Tibial artery (tissue), 4 donors: ENCODE results near the gene MATK.

Source experiments
- DNase-seq, 2 donors: peaks; one replicate each; pipeline ENCODE4 v3.0.0-alpha.2; 2019
- H3K27ac ChIP-seq, 2 donors: fragments of 200-600 bp; sonication (generic) in 1 of 2; 1 replicate in 1 of 2; 2 replicates in 1 of 2; pipeline ENCODE4 v1.5.1; 2018 to 2019; ENCODE audit warnings: mild to moderate bottlenecking in 1 of 2
- H3K27me3 ChIP-seq, 2 donors: fragments of 200-600 bp; sonication (generic) in 1 of 2; one replicate each; pipeline versions ENCODE4 v1.5.1 to v1.6.0; 2016 to 2019
- H3K36me3 ChIP-seq, 3 donors: fragments of 200-600 bp; sonication (generic) in 2 of 3; one replicate each; pipeline ENCODE4 v1.5.1; 2016 to 2019; ENCODE audit warnings: mild to moderate bottlenecking in 2 of 3
- H3K4me1 ChIP-seq, 4 donors: fragments of 200-600 bp; sonication (generic) in 2 of 4; 1 replicate in 3 of 4; 2 replicates in 1 of 4; pipeline ENCODE4 v1.5.1; 2016 to 2019
- H3K4me3 ChIP-seq, 2 donors: fragments of 200-600 bp; sonication (generic) in 1 of 2; 1 replicate in 1 of 2; 2 replicates in 1 of 2; pipeline ENCODE4 v1.5.1; 2018 to 2019; ENCODE audit warnings: mild to moderate bottlenecking in 2 of 2
- H3K9me3 ChIP-seq, 3 donors: fragments of 200-600 bp; sonication (generic) in 1 of 3; one replicate each; pipeline ENCODE4 v1.5.1; 2016 to 2019
- intact Hi-C: fragments of 100-400 bp; cut with DNase I; formaldehyde crosslinking; loops from one replicate; pipeline ENCODE4 v1.15.0; 2023; ENCODE audit warnings: low total_unique reads
- TF ChIP-seq, protein P1 (sequence below), 2 experiments: fragments of 200-600 bp in 1 of 2; fragments of 450-650 bp in 1 of 2; IDR thresholded peaks; one replicate each; pipeline ENCODE4 v1.5.1; 2017 to 2019; ENCODE audit warnings: antibody characterized with exemption in 2 of 2, mild to moderate bottlenecking in 1 of 2, moderate library complexity in 1 of 2

MATK gene

DNA sequence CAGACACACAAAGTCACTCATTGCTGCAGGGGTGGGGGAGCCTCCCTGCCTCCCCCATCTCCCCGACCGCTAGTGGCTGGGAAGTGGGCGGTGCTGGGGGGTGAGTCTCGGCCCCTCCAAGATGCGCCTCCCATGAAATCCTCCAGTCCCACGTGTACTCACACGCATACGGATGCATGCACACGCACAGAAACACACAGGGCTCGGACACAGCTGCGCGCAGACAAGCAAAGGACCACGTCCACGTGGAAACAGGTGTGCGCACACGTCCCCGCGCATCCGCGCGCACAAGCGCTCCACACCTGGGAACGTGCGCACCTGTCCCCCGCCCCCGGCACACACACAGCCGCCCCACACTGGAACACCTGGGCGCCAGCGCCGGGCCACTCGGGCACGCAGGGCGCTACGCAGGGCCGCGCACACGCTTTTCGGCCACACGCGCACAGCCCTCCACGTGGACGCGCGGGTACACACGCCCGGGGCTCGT lies 687 bp downstream of the MATK start:
- no peak for DNase-seq
- intact Hi-C loops = no loop called here
- H3K27me3 ChIP-seq = peaks cover 0 to 62% of the 10 kb centered on the region in 2 donors
- H3K4me1 ChIP-seq = peaks cover 0 to 13% (median 0%) of the 10 kb centered on the region in 4 donors
- H3K4me3 ChIP-seq = no peak overlapping the region
- peaks cover 0 to 24% (median 24%) of the 10 kb centered on the region in 3 donors for H3K9me3 ChIP-seq
- H3K27ac ChIP-seq = no peak overlapping the region
- no peaks in the 10 kb centered on the region for H3K36me3 ChIP-seq
- TF ChIP-seq, protein P1, sequence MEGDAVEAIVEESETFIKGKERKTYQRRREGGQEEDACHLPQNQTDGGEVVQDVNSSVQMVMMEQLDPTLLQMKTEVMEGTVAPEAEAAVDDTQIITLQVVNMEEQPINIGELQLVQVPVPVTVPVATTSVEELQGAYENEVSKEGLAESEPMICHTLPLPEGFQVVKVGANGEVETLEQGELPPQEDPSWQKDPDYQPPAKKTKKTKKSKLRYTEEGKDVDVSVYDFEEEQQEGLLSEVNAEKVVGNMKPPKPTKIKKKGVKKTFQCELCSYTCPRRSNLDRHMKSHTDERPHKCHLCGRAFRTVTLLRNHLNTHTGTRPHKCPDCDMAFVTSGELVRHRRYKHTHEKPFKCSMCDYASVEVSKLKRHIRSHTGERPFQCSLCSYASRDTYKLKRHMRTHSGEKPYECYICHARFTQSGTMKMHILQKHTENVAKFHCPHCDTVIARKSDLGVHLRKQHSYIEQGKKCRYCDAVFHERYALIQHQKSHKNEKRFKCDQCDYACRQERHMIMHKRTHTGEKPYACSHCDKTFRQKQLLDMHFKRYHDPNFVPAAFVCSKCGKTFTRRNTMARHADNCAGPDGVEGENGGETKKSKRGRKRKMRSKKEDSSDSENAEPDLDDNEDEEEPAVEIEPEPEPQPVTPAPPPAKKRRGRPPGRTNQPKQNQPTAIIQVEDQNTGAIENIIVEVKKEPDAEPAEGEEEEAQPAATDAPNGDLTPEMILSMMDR (IDR thresholded peaks at IDR 0.05) = no peak

DNA sequence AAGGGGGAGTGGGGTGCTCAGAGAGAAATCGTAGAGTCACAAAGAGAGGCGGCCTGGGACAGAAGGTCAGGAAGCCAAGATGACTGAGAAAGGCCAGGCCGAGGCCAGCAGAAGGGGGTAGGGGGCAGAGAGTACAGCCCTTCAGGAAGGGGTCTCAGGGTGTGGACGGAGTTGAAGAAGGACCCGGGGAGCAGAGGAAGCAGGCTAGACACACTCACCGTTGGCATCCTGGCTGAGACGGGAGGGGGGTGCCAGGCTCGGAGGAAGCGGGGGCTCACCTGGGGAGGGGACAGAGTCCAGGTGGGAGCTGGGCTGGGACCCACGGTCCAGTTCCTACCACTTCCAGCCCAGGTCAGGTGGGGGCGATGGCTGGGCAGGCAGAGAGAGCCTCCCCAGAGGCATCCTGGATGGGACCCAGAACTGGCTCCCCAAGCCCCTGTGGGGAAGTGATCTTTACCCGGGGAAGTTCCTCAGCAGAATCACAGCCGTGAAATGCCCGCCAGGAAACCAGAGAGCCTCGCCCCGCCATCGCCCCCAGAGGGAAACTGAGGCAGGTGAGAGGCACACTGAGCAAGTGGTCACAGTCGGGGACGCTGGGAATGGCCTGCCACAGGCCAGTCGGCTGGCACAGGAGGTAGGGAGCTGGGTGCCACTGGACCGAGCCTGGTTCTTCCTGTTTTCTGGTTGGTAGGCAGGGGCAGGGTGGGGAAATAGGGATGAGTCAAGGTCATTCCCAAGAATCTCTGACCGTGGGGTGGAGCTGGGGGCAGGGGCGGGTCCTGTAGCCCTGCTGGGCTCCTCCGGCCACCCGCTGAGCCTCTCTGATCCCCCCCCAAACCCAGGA lies 1.4 kb downstream of the MATK start:
- H3K4me1 ChIP-seq = peaks cover 0 to 13% (median 0%) of the 10 kb centered on the region in 4 donors
- DNase-seq = no peak
- peaks cover 0 to 27% (median 24%) of the 10 kb centered on the region in 3 donors for H3K9me3 ChIP-seq
- peaks cover 0 to 57% of the 10 kb centered on the region in 2 donors for H3K27me3 ChIP-seq
- no peaks in the 10 kb centered on the region for H3K36me3 ChIP-seq
- TF ChIP-seq, protein P1 (IDR thresholded peaks at IDR 0.05) = no peak
- no peak overlapping the region for H3K4me3 ChIP-seq
- H3K27ac ChIP-seq = no peak overlapping the region
- intact Hi-C loops = no loop called here

DNA sequence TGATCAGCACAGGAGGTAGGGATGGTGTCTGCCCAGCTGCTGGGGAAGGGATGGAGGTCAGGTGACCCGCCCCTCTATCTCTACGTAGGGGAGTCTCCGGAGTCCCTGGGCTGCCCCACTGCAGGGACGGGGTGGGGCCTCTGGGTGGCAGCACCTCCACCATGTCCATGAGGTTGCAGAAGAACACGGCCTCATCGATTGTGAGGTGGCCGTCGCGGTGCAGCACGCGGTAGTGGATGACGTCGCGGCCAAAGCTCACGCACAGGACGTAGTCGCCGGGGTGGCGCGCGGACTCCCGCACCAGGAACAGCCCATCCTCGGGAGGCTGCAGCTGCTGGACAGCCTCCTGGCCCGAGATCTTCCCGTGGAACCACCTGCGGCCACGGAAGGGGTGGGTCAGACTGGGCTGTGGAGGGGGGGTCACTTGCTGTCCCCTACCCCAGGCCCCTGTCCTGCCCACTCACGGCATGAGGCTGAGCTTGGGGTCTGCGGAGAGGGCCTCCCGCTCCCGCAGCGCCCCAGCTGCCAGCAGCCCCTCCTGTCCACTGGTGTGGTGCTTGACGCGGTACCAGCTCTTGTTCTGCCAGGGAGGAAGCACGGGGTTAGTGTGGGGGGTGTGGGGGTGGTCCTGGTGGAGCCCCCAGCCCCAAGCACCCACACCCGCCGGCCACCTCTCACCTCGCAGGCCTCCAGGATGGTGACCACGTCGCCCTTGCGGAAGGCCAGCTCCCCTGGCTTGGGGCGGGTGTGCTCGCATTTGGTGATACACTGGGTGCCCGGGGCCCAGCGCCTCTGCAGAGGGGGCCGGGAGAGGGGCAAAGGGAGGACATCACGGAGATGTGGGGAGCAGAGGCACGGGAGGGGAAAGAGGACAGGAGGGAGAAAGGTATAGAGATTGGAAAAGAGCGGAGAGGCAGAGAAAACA lies 2.3 kb downstream of the MATK start:
- DNase-seq = no peak
- H3K4me3 ChIP-seq = no peak overlapping the region
- intact Hi-C loops = no loop called here
- H3K27ac ChIP-seq = no peak overlapping the region
- H3K36me3 ChIP-seq = no peaks in the 10 kb centered on the region
- peaks cover 0 to 62% of the 10 kb centered on the region in 2 donors for H3K27me3 ChIP-seq
- TF ChIP-seq, protein P1 (IDR thresholded peaks at IDR 0.05) = no peak
- H3K9me3 ChIP-seq = peaks cover 0 to 27% (median 24%) of the 10 kb centered on the region in 3 donors
- peaks cover 0 to 13% (median 0%) of the 10 kb centered on the region in 4 donors for H3K4me1 ChIP-seq

DNA sequence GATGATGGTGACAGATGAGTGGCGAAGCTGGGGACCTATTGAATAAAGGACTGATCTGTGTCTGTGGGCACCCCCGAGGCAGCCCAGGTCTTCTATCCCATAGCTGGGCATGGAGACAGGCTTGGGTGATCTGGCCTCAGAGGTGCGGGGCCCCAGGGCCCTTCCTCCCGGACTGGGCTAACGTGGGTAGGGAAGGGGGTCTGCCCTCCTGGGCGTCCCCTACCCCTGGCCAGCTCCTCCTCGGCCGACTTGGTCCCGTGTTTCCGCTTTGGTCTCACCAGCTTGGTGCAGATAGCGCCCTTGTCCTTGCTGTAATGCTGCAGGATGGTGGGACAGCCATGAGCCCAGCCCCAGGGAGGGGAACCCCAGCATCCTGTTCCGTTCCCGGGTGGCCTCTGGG lies 3.3 kb downstream of the MATK start:
- Histone ChIP-seq H3K4me3 (no peak overlapping the region), H3K9me3 (peaks cover 0 to 27% (median 24%) of the 10 kb centered on the region in 3 donors), H3K27me3 (peaks cover 0 to 71% of the 10 kb centered on the region in 2 donors), H3K27ac (no peak overlapping the region), H3K36me3 (no peaks in the 10 kb centered on the region), H3K4me1 (peaks cover 0 to 13% (median 0%) of the 10 kb centered on the region in 4 donors)
- intact Hi-C loops = no loop called here
- TF ChIP-seq, protein P1 (IDR thresholded peaks at IDR 0.05) = no peak
- no peak for DNase-seq

DNA sequence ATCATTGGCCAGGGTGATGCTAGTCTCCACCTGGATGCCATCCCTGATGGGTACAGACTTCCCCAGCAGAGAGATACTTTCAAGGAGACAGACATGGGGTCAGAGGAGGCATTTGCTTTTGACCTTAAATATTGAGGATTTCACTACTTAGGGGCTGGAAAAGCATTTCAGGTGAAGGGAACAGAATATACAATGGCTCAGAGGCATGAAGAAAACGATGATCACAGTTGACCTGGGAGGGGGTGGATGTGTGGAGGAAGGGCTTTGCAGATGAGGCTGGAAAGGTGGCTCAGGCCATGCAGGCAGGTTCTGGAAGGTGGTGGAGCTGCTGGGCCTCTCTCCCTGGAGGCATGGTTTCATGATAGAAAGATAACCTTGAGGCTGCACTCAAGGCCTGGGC lies 3.9 kb downstream of the MATK start:
- DNase-seq = no peak
- Histone ChIP-seq H3K27ac (no peak overlapping the region), H3K4me3 (no peak overlapping the region), H3K9me3 (peaks cover 0 to 27% (median 24%) of the 10 kb centered on the region in 3 donors), H3K4me1 (peaks cover 0 to 13% (median 0%) of the 10 kb centered on the region in 4 donors), H3K27me3 (peaks cover 0 to 76% of the 10 kb centered on the region in 2 donors), H3K36me3 (no peaks in the 10 kb centered on the region)
- intact Hi-C loops = no loop called here
- TF ChIP-seq, protein P1 (IDR thresholded peaks at IDR 0.05) = no peak
